ENCODE results near the gene OOSP4B. TPM values are rescaled to one million over a fixed set of nuclear protein-coding genes. Genes with fewer than 3 reads are reported as not detected.
"Not testable (repeated sequence)": the region's sequence is repeated elsewhere in the genome, so short reads cannot be mapped to it uniquely, and the experiment has no call there.

Gene OOSP4B
- total RNA-seq, 1 experiment from 2014 or later, result not detected

DNA sequence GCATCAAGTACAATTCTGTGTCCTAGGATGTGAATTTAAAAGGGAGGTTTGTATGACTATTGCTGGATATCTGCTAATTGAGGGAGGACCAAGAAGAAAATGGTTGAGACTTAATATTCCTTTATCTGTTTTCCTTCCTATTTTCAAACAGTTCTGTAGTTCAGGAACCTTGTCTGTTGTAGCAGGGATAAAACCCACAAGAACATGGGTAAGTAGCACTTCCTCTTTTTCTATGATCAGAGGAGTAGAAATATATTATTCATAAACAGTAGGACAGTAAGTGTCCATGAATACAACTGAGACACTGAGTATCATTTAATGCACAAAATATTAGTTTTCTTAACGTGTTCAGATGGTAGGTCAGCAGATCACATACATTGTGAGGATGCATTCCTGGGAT is 47.1 kb downstream of the OOSP4B start:
- DNase-seq, result no peak
- H3K4me1 ChIP-seq, result no peaks in the 10 kb centered on the region
- no peaks in the 10 kb centered on the region for H3K36me3 ChIP-seq (ENCODE audit: control insufficient read depth, insufficient read depth, low read length)
- peaks cover 7% of the 10 kb centered on the region for H3K9me3 Mint-ChIP-seq (ENCODE audit: unreplicated experiment)
- H3K27me3 Mint-ChIP-seq (ENCODE audit: insufficient read depth, unreplicated experiment), result peaks cover 2% of the 10 kb centered on the region
- ChIA-PET CTCF (no interaction called here), POLR2A (no interaction called here)
- intact Hi-C loops (cut with micrococcal nuclease; ENCODE audit: unreplicated experiment), result no loop called here
- H3K9me3 ChIP-seq, result peaks cover 3% of the 10 kb centered on the region; the same call in 1 of the 2 replicates
- no peaks in the 10 kb centered on the region for H3K27me3 ChIP-seq (replicated peaks; ENCODE audit: control insufficient read depth, insufficient read depth, low read length)
- no peak overlapping the region for H3K4me3 Mint-ChIP-seq (ENCODE audit: unreplicated experiment)
- H3K36me3 Mint-ChIP-seq (ENCODE audit: insufficient read depth, unreplicated experiment), result no peaks in the 10 kb centered on the region
- no peak overlapping the region for H3K27ac Mint-ChIP-seq (ENCODE audit: unreplicated experiment)
- TF ChIP-seq, protein P1, sequence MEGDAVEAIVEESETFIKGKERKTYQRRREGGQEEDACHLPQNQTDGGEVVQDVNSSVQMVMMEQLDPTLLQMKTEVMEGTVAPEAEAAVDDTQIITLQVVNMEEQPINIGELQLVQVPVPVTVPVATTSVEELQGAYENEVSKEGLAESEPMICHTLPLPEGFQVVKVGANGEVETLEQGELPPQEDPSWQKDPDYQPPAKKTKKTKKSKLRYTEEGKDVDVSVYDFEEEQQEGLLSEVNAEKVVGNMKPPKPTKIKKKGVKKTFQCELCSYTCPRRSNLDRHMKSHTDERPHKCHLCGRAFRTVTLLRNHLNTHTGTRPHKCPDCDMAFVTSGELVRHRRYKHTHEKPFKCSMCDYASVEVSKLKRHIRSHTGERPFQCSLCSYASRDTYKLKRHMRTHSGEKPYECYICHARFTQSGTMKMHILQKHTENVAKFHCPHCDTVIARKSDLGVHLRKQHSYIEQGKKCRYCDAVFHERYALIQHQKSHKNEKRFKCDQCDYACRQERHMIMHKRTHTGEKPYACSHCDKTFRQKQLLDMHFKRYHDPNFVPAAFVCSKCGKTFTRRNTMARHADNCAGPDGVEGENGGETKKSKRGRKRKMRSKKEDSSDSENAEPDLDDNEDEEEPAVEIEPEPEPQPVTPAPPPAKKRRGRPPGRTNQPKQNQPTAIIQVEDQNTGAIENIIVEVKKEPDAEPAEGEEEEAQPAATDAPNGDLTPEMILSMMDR (IDR thresholded peaks at IDR 0.05; ENCODE audit: insufficient read depth in 1 of 2, low read depth in 1 of 2, low read length in 1 of 2, severe bottlenecking in 1 of 2, unreplicated experiment in 1 of 2), result no peak
- BruUV-seq (replicated peaks), result no TSS peak
- no peaks in the 10 kb centered on the region for H3K4me1 Mint-ChIP-seq (ENCODE audit: low read depth, unreplicated experiment)
- no peak overlapping the region for H3K4me3 ChIP-seq (ENCODE audit: low read depth, low read length)

DNA sequence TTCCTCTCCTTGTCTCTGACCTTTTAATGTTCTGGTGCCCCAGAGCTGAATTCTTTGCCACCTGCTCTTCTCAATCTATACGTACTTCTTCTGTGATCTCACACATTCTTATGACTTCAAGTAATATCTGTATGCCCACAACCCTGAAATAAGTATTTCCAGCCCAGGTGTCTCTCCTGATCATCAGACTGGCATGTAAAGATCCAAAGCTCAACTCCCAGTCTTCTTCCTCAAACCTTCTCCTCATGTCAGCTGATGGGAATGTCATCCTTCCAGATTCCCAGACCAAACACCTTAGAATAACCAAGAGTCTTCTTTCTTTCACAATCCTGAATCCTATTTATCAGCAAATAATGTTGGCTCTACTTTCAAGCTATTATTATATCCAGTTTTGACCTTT is 48.8 kb downstream of the OOSP4B start:
- POLR2A ChIA-PET, result no interaction called here
- Histone ChIP-seq H3K27me3 (replicated peaks; ENCODE audit: control insufficient read depth, insufficient read depth, low read length) (no peaks in the 10 kb centered on the region), H3K4me3 (ENCODE audit: low read depth, low read length) (no peak overlapping the region), H3K36me3 (ENCODE audit: control insufficient read depth, insufficient read depth, low read length) (no peaks in the 10 kb centered on the region), H3K4me1 (no peaks in the 10 kb centered on the region), H3K9me3 (no peaks in the 10 kb centered on the region)
- no peak overlapping the region for H3K4me3 Mint-ChIP-seq (ENCODE audit: unreplicated experiment)
- H3K9me3 Mint-ChIP-seq (ENCODE audit: unreplicated experiment), result no peaks in the 10 kb centered on the region
- TF ChIP-seq, protein P1 (IDR thresholded peaks at IDR 0.05; ENCODE audit: insufficient read depth in 1 of 2, low read depth in 1 of 2, low read length in 1 of 2, severe bottlenecking in 1 of 2, unreplicated experiment in 1 of 2), result no peak
- intact Hi-C loops (cut with micrococcal nuclease; ENCODE audit: unreplicated experiment), result no loop called here
- no peaks in the 10 kb centered on the region for H3K4me1 Mint-ChIP-seq (ENCODE audit: low read depth, unreplicated experiment)
- CTCF ChIA-PET, result no interaction called here
- no peaks in the 10 kb centered on the region for H3K36me3 Mint-ChIP-seq (ENCODE audit: insufficient read depth, unreplicated experiment)
- no peak for DNase-seq
- no TSS peak for BruUV-seq (replicated peaks)
- no peak overlapping the region for H3K27ac Mint-ChIP-seq (ENCODE audit: unreplicated experiment)
- H3K27me3 Mint-ChIP-seq (ENCODE audit: insufficient read depth, unreplicated experiment), result peaks cover 2% of the 10 kb centered on the region

DNA sequence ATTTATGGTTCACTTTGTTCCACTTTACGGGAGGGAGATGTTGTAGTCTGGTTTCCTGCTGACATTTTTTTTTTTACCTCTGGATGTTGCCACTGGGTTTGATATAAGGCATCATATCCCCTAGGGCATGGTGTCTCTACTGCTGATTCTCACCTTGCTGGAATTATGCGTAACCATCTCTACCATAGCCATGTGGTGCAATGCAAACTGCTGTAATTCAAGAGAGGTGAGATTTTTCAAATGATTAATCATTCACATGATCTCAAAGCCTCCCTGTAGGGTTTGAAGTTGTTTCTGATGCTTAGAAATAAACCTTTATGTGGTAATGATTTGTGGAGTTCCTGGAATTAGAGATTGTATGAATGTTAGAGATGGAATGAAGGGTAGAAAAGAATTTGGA is 52.5 kb downstream of the OOSP4B start:
- no peak overlapping the region for H3K27ac Mint-ChIP-seq (ENCODE audit: unreplicated experiment)
- CTCF ChIA-PET, result no interaction called here
- no peak for DNase-seq
- no peaks in the 10 kb centered on the region for H3K36me3 Mint-ChIP-seq (ENCODE audit: insufficient read depth, unreplicated experiment)
- POLR2A ChIA-PET, result no interaction called here
- H3K9me3 ChIP-seq, result no peaks in the 10 kb centered on the region
- BruUV-seq (replicated peaks), result no TSS peak
- no peaks in the 10 kb centered on the region for H3K4me1 ChIP-seq
- no peaks in the 10 kb centered on the region for H3K27me3 ChIP-seq (replicated peaks; ENCODE audit: control insufficient read depth, insufficient read depth, low read length)
- H3K4me3 ChIP-seq (ENCODE audit: low read depth, low read length), result no peak overlapping the region
- H3K9me3 Mint-ChIP-seq (ENCODE audit: unreplicated experiment), result peaks cover 9% of the 10 kb centered on the region
- TF ChIP-seq, protein P1 (IDR thresholded peaks at IDR 0.05; ENCODE audit: insufficient read depth in 1 of 2, low read depth in 1 of 2, low read length in 1 of 2, severe bottlenecking in 1 of 2, unreplicated experiment in 1 of 2), result no peak
- intact Hi-C loops (cut with micrococcal nuclease; ENCODE audit: unreplicated experiment), result no loop called here
- no peak overlapping the region for H3K4me3 Mint-ChIP-seq (ENCODE audit: unreplicated experiment)
- no peaks in the 10 kb centered on the region for H3K36me3 ChIP-seq (ENCODE audit: control insufficient read depth, insufficient read depth, low read length)
- H3K4me1 Mint-ChIP-seq (ENCODE audit: low read depth, unreplicated experiment), result no peaks in the 10 kb centered on the region
- peaks cover 7% of the 10 kb centered on the region for H3K27me3 Mint-ChIP-seq (ENCODE audit: insufficient read depth, unreplicated experiment)

DNA sequence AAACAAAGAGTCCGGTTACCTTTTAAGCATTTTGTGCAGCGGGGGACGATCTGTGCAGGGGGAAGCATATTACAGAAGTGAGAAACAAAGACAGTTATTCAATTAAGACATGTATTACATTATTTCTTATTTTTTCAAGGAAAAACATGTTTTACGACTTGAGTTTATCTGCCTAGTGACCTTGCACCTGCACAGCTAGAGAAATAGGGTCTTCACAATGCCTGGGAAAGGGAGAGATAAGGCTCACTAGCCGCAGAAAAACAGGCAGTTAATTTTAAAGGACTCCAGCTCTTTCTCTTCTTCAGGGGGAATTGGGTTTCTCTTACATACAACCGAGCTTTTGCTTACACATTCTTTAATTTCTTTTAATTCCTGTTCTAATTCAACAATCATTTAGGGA is 54.7 kb downstream of the OOSP4B start:
- H3K4me3 Mint-ChIP-seq (ENCODE audit: unreplicated experiment); H3K9me3 Mint-ChIP-seq (ENCODE audit: unreplicated experiment); H3K4me3 ChIP-seq (ENCODE audit: low read depth, low read length); H3K36me3 ChIP-seq (ENCODE audit: control insufficient read depth, insufficient read depth, low read length); intact Hi-C loops (cut with micrococcal nuclease; ENCODE audit: unreplicated experiment); H3K36me3 Mint-ChIP-seq (ENCODE audit: insufficient read depth, unreplicated experiment); H3K27ac Mint-ChIP-seq (ENCODE audit: unreplicated experiment); BruUV-seq (replicated peaks); H3K27me3 ChIP-seq (replicated peaks; ENCODE audit: control insufficient read depth, insufficient read depth, low read length); POLR2A ChIA-PET; CTCF ChIA-PET; H3K4me1 ChIP-seq; H3K27me3 Mint-ChIP-seq (ENCODE audit: insufficient read depth, unreplicated experiment); DNase-seq; H3K4me1 Mint-ChIP-seq (ENCODE audit: low read depth, unreplicated experiment); H3K9me3 ChIP-seq: not testable (repeated sequence)

All from Caco-2 (cell line).